ENCODE measurements around the gene PRR30.

PRR30 gene

GRCh38 chr2:27148801-27149439 lies 9.7 kb upstream of the PRR30 start, which contains the start of gene TCF23:
TSS of gene TCF23 (plus strand) at chr2:27149004. CDS start at chr2:27149134, 130 bp downstream.
- Histone ChIP-seq H3K4me1 (ENCODE audit: control insufficient read depth in 1 of 2, insufficient read depth in 2 of 2, low read length in 2 of 2) (peaks cover 0 to 4% of the 10 kb centered on the region in 2 experiments), H3K23ac (ENCODE audit: low read length) (no peak within 1 kb of the TSS), H3K27ac (ENCODE audit: low read depth, low read length) (no peak within 1 kb of the TSS), H3K4me3 (ENCODE audit: low read depth, low read length) (no peak within 1 kb of the TSS), H3K14ac (ENCODE audit: low read length) (no peak within 1 kb of the TSS), H3K36me3 (ENCODE audit: control insufficient read depth in 1 of 2, insufficient read depth in 2 of 2, low read length in 2 of 2) (no peaks in the 10 kb centered on the region), H2AK5ac (ENCODE audit: low read length) (no peak within 1 kb of the TSS), H3K4ac (ENCODE audit: low read depth, low read length) (no peak within 1 kb of the TSS), H3K18ac (ENCODE audit: low read length) (no peak within 1 kb of the TSS), H2BK120ac (ENCODE audit: insufficient read depth, low read length, poor library complexity) (no peak within 1 kb of the TSS), H3K79me1 (ENCODE audit: low read length) (no peaks in the 10 kb centered on the region), H3K4me2 (ENCODE audit: low read length) (no peak within 1 kb of the TSS), H3K27me3 (ENCODE audit: insufficient read depth, low read length) (no peaks in the 10 kb centered on the region), H4K8ac (ENCODE audit: low read depth, low read length) (no peak within 1 kb of the TSS), H3K79me2 (ENCODE audit: control insufficient read depth, insufficient read depth, low read length, poor library complexity) (no peaks in the 10 kb centered on the region), H2AFZ (ENCODE audit: insufficient read depth, low read length, poor library complexity) (no peak within 1 kb of the TSS), H2BK5ac (ENCODE audit: low read depth, low read length, poor library complexity) (no peak within 1 kb of the TSS), H2BK12ac (ENCODE audit: low read length) (no peak within 1 kb of the TSS), H3K9me3 (ENCODE audit: insufficient read depth, low read depth, low read length) (no peaks in the 10 kb centered on the region), H4K91ac (ENCODE audit: low read depth, low read length) (no peak within 1 kb of the TSS), H4K12ac (ENCODE audit: low read depth, low read length) (no peak within 1 kb of the TSS), H3K9ac (ENCODE audit: low read length) (no peak within 1 kb of the TSS)
- no peak for DNase-seq
- WGBS (ENCODE audit: extremely low coverage, insufficient coverage, insufficient read length): no CpG with 5 or more reads among the region's 12 CpGs

- no peak overlapping the region for H3K4me3 ChIP-seq (ENCODE audit: low read depth, low read length)
- H4K12ac ChIP-seq (ENCODE audit: low read depth, low read length): no peak overlapping the region
- H3K9me3 ChIP-seq (ENCODE audit: insufficient read depth, low read depth, low read length): no peaks in the 10 kb centered on the region
- peaks cover 0 to 4% of the 10 kb centered on the region in 2 experiments for H3K4me1 ChIP-seq (ENCODE audit: control insufficient read depth in 1 of 2, insufficient read depth in 2 of 2, low read length in 2 of 2)
- no peak overlapping the region for H2AK5ac ChIP-seq (ENCODE audit: low read length)
- no peak overlapping the region for H3K18ac ChIP-seq (ENCODE audit: low read length)
- H3K4me2 ChIP-seq (ENCODE audit: low read length): no peak overlapping the region
- H3K4ac ChIP-seq (ENCODE audit: low read depth, low read length): no peak overlapping the region
- H3K36me3 ChIP-seq (ENCODE audit: control insufficient read depth in 1 of 2, insufficient read depth in 2 of 2, low read length in 2 of 2): no peaks in the 10 kb centered on the region
- H3K79me2 ChIP-seq (ENCODE audit: control insufficient read depth, insufficient read depth, low read length, poor library complexity): no peaks in the 10 kb centered on the region
- no peak overlapping the region for H3K23ac ChIP-seq (ENCODE audit: low read length)
- H2BK12ac ChIP-seq (ENCODE audit: low read length): no peak overlapping the region
- no peak overlapping the region for H2AFZ ChIP-seq (ENCODE audit: insufficient read depth, low read length, poor library complexity)
- no peak overlapping the region for H4K91ac ChIP-seq (ENCODE audit: low read depth, low read length)
- WGBS (ENCODE audit: extremely low coverage, insufficient coverage, insufficient read length): no CpG with 5 or more reads among the region's 8 CpGs
- no peak overlapping the region for H3K27ac ChIP-seq (ENCODE audit: low read depth, low read length)
- no peak for DNase-seq
- no peaks in the 10 kb centered on the region for H3K27me3 ChIP-seq (ENCODE audit: insufficient read depth, low read length)
- H2BK5ac ChIP-seq (ENCODE audit: low read depth, low read length, poor library complexity): no peak overlapping the region
- H2BK120ac ChIP-seq (ENCODE audit: insufficient read depth, low read length, poor library complexity): no peak overlapping the region
- H3K79me1 ChIP-seq (ENCODE audit: low read length): no peaks in the 10 kb centered on the region
- H3K9ac ChIP-seq (ENCODE audit: low read length): no peak overlapping the region
- H3K14ac ChIP-seq (ENCODE audit: low read length): no peak overlapping the region
- H4K8ac ChIP-seq (ENCODE audit: low read depth, low read length): no peak overlapping the region
Measured at GRCh38 chr2:27147935-27148334, 8.7 kb upstream of the PRR30 start.

GRCh38 chr2:27145682-27146081 lies 6.5 kb upstream of the PRR30 start:
- no peak for DNase-seq
- Histone ChIP-seq H3K23ac (ENCODE audit: low read length) (no peak overlapping the region), H3K9ac (ENCODE audit: low read length) (no peak overlapping the region), H3K27ac (ENCODE audit: low read depth, low read length) (no peak overlapping the region), H2AFZ (ENCODE audit: insufficient read depth, low read length, poor library complexity) (no peak overlapping the region), H3K4me2 (ENCODE audit: low read length) (no peak overlapping the region), H2BK12ac (ENCODE audit: low read length) (no peak overlapping the region), H3K79me2 (ENCODE audit: control insufficient read depth, insufficient read depth, low read length, poor library complexity) (no peaks in the 10 kb centered on the region), H4K8ac (ENCODE audit: low read depth, low read length) (no peak overlapping the region), H2AK5ac (ENCODE audit: low read length) (no peak overlapping the region), H3K4ac (ENCODE audit: low read depth, low read length) (no peak overlapping the region), H2BK5ac (ENCODE audit: low read depth, low read length, poor library complexity) (no peak overlapping the region), H4K12ac (ENCODE audit: low read depth, low read length) (no peak overlapping the region), H3K18ac (ENCODE audit: low read length) (no peak overlapping the region), H3K79me1 (ENCODE audit: low read length) (no peaks in the 10 kb centered on the region), H3K4me1 (ENCODE audit: control insufficient read depth in 1 of 2, insufficient read depth in 2 of 2, low read length in 2 of 2) (no peaks in the 10 kb centered on the region), H2BK120ac (ENCODE audit: insufficient read depth, low read length, poor library complexity) (no peak overlapping the region), H3K9me3 (ENCODE audit: insufficient read depth, low read depth, low read length) (no peaks in the 10 kb centered on the region), H4K91ac (ENCODE audit: low read depth, low read length) (no peak overlapping the region), H3K14ac (ENCODE audit: low read length) (no peak overlapping the region), H3K27me3 (ENCODE audit: insufficient read depth, low read length) (no peaks in the 10 kb centered on the region), H3K36me3 (ENCODE audit: control insufficient read depth in 1 of 2, insufficient read depth in 2 of 2, low read length in 2 of 2) (no peaks in the 10 kb centered on the region), H3K4me3 (ENCODE audit: low read depth, low read length) (no peak overlapping the region)
- no CpG with 5 or more reads among the region's 2 CpGs for WGBS (ENCODE audit: extremely low coverage, insufficient coverage, insufficient read length)

GRCh38 chr2:27143285-27143684 lies 4.1 kb upstream of the PRR30 start:
- no peaks in the 10 kb centered on the region for H3K4me1 ChIP-seq (ENCODE audit: control insufficient read depth in 1 of 2, insufficient read depth in 2 of 2, low read length in 2 of 2)
- WGBS (ENCODE audit: extremely low coverage, insufficient coverage, insufficient read length): no CpG with 5 or more reads among the region's 1 CpG

More at GRCh38 chr2:27143285-27143684, 4.1 kb upstream of the PRR30 start:
- Histone ChIP-seq H4K12ac (ENCODE audit: low read depth, low read length) (no peak overlapping the region), H3K9ac (ENCODE audit: low read length) (no peak overlapping the region), H2BK5ac (ENCODE audit: low read depth, low read length, poor library complexity) (no peak overlapping the region), H4K8ac (ENCODE audit: low read depth, low read length) (no peak overlapping the region), H3K27ac (ENCODE audit: low read depth, low read length) (no peak overlapping the region), H3K4ac (ENCODE audit: low read depth, low read length) (no peak overlapping the region), H3K9me3 (ENCODE audit: insufficient read depth, low read depth, low read length) (no peaks in the 10 kb centered on the region), H3K23ac (ENCODE audit: low read length) (no peak overlapping the region), H3K79me2 (ENCODE audit: control insufficient read depth, insufficient read depth, low read length, poor library complexity) (no peaks in the 10 kb centered on the region), H2AFZ (ENCODE audit: insufficient read depth, low read length, poor library complexity) (no peak overlapping the region), H4K91ac (ENCODE audit: low read depth, low read length) (no peak overlapping the region), H2BK120ac (ENCODE audit: insufficient read depth, low read length, poor library complexity) (no peak overlapping the region), H3K18ac (ENCODE audit: low read length) (no peak overlapping the region), H3K27me3 (ENCODE audit: insufficient read depth, low read length) (no peaks in the 10 kb centered on the region), H3K14ac (ENCODE audit: low read length) (no peak overlapping the region), H2AK5ac (ENCODE audit: low read length) (no peak overlapping the region), H3K4me2 (ENCODE audit: low read length) (no peak overlapping the region), H3K36me3 (ENCODE audit: control insufficient read depth in 1 of 2, insufficient read depth in 2 of 2, low read length in 2 of 2) (no peaks in the 10 kb centered on the region), H2BK12ac (ENCODE audit: low read length) (no peak overlapping the region), H3K79me1 (ENCODE audit: low read length) (no peaks in the 10 kb centered on the region), H3K4me3 (ENCODE audit: low read depth, low read length) (no peak overlapping the region)
- peak in 1 of 2 donors; percentile 11 for DNase-seq
